DMS53 (cell line): ENCODE data around the gene TPT1.

ENCODE experiments used
- DNase-seq: peaks from one replicate; lab custom pipeline; 2025; lab: John Stamatoyannopoulos, UW

TPT1 gene

DNA sequence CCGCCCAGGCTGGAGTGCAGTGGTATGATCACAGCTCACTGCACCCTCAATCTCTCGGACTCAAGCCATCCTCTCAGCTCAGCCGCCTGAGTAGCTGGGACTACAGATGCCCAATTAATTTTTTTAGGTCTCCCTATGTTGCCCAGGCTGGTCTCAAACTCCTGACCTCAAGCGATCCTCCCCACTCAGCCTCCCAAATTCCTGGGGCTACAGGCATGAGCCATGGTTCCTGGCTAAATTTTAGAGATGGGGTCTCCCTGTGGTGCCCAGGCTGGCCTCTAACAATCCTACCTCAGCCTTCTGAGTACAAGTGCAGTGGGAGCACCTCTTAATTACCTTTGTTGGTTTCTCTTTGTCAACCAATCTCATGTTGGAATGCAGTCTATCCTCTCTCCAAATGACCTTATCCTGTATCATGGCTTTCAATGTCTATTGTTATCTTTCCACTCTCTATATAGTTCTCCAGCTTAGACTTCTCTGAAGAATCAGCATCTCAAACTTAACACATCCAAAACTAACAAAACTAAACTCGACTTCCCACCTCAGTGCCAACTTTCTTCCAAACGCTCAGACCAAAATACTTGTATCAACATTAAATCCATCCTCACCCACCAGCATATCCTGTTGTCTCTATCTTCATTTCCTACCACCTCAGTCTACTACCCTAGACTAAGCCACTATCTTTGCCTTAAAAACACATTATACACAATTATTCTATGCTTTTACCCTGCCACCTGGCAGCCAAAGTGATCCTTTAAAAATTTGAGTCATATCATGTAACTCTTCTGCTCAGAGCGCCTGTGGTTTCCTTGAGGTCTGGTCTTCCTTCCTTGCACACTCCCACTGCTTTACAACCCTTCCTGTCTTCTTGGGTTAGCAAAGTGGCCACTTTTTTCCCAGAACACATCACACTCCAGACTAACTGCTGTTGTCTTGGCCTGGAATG lies 6.7 kb downstream of the TPT1 start:
- no peak for DNase-seq

DNA sequence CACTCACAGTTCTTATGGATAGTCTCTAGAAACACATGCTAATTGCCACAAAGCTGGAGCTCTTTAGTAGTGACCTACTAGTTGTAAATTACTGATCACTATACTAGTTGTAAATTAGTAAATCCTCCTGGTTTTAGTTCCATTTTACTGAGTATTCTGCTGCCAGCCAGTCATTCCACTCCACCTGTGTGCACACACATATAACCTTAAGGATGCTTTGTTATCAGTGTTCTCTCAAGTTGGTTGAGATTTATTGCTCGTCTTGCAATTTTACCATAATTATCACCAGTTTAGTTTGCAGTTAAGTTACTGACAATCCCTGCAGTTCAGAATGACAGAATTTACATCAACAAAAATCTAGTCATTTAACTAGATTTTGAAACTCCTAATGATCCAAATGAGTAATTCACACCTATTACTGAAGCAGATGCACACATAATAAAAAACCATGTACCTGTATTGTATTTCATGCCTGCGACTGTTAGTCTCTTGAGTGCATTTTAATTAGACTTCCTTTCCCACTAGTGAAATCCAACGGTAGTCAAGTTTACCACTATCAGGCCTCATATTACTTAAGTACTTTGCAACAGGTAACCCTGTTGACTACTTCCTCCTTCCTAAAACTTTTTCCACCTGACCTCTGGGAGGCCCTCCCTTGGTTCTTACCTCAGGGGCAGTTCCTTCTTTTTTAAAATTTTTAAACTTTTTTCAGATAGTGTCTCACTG lies 7.6 kb downstream of the TPT1 start:
- peak; percentile 17 for DNase-seq

DNA sequence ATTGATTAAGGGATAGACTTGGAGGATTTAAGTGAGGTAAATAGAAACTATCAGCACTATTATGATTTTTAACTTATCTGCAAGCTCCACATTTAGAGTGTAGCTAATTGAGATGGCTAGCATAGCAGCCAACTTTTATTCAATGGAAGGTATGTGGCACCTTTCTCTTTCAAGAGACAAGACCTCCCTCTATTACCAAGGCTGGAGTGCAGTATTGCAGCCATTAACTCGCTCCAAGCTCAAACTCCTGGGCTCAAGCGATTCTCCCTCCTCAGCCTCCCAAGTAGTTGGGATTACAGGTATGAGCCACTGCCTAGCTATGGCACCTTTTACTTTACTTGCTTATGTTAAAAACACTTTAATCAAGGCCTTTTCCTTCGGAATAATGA lies 8.2 kb downstream of the TPT1 start:
- DNase-seq, result peak; percentile 17

DNA sequence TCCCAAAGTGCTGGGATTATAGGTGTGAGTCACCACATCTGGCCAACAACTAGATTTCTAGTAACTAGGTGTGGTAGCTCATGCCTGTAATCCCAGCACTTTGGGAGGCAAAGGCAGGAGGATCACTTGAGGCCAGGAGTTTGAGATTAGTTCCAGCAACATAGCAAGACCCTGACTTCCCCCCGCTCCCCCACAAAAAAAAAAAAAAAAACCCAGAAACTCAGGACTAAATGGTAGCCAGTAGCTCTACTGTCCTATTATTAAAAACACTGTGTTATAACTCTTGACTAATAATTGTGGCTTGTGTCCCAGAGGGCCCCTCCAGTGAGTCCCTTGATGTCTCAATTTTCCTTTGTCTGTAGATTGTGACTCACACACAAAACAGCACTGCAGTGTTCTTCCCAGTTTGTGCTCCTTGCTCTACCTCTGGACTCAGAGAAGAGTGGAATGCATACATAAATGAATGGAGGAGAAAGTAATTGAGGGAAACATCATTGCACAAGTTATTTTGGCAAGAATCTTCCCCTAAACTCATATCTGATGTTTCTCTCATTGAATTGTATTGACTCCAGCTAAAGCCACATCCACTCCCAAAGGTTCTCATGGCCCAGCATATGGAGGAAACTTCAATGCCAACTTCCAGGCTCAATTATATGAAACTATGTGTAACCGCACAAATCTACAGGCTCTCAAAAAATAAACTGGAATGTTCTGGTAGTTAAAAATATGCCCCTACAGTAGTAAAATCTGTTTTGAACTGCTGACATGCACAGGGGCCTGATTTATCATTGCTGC lies 8.8 kb downstream of the TPT1 start:
- DNase-seq, result peak; percentile 77

DNA sequence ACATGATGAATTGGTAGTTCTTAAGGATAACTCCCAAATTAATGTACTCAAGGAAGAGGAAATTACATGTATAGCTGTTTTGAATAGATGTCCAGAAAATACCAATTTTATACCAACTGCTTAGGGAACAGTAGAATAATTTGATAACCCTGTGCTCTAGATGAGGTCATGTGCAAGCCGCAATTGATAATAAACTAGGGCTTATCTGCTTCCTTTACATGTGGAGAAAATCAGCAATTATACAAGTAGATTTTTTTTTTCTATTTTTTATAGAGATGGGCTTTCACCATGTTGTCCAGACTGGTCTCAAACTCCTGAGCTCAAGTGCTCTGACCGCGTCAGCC lies 9.3 kb downstream of the TPT1 start:
- DNase-seq, result no peak

DNA sequence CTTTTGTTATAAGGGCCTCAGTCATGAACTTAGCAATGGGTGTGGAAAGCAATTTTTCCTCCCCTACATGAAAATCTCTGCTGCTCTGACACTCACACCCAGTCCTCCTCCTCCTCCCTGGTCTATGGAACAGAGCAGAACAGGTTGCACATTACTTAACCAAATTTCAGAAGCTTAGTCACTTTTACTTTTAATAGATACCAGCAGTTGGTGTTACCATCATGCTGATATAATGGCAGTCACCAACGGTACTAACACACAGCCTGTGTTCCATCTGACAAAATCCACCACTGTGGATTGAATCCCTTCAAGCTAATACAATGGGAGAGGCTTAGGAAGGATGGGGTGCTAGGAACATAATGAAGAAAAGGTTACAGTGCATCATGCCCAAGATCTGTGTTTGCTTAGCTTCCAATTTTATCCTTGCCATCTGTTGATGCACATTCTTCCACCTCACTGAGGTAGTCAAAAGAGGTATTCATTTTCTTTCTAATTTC lies 9.8 kb downstream of the TPT1 start:
- DNase-seq, result peak; percentile 22

DNA sequence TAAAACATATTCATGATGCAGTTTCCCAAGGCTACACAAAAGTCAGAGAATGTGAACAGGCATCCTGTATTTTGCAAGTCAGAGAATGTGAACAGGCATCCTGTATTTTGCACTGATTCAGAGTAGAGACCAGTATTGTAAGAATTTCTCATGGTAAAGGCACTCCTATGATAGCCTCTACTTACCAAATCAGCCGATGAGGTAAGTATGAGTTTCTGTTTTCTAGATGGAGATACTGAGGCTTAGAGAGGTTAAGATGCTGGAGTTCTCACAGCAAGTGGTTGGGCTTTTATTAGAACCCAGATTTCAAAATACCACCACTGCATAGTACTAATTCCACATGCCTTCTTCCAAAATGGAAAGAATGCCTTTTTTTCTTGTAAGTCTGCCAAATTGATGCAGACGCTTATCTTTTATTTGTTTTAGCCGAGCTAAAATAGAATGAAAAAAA lies 12.3 kb downstream of the TPT1 start:
- DNase-seq, result no peak

DNA sequence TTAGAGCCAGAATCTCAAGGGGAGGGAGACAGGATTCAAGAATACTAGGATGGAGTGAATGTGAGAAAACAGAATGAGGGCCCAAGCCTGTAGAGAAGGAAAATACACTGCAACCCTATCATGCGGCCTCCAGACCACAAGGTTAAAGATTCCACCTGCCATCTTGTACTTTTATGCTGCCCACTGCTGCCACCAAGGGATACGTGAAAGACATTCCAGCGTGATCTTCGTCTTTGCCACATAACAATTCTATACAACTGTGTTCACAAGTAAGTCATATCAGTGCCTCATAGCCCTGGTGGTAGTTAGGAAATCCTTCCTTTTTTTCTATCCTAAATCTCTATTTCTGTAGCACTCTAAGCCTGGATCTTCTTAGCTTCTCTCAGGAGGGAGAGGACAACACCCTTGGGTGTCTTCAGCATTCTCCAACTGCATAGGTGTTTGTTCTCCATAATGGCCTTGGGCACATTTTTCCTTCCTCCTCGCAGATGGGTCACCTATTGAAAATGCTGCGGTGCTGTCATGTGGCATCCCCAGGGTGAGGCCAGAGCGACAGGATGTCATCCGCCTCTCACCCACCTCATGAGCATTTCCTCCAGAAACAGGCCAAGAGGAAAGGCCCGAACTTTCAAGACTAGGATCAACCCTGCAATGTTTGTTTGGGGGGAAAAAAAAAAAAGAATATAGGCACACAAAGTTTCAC lies 13.6 kb downstream of the TPT1 start:
- no peak for DNase-seq

DNA sequence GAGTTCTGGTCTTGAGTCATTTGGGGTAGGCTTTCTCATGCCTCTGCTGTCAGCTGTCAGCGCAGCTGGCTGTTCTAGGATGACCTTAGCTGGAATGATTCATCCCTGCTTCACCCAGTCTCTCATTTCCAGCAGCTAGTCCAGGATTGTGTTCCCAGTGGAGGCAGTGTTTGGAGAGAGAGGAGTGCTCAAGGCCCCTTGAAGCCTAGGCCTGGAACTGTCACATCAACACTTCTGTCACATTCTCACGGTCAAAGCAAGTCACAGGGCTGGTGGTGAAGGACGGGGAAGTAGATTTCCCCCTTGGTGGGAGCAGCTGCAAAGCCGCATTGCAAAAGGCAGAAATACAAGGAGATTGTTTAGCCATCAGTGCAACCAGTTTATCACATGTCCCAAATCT lies 15.2 kb downstream of the TPT1 start:
- peak; percentile 77 for DNase-seq

DNA sequence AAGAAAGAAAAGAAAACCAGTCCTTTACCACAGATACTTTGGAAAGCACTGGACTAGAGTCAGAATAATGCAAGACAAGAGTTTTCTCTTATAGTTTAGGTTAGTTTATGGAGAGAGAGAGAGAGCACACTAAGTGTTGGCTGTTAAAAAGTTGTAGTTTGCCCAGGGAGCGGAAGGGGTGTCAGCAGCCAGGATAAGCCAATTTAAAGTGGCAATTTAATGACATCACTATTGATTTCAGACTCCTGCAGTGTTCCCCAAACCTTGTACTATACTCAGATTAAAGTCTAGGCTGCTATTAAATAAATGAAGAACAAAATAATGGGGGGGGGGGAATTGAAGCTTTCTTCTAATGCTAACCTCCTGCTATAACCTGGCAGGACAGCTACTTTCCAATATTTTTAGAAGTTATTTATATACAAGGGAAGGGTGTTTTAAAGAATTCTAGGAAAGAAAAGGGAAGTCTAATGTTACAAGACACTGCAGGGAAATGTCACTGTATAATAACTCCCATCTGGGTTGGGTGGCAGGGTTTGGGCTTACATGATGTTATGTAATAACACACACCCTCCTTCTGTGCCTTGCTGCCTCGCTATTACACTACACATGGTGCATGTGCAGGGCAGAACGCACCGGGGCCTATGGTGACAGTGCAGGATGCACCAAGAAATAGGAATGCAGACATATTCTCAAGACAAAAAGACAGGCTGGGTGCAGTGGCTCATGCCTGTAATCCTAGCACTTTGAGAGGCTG lies 19.9 kb downstream of the TPT1 start:
- no peak for DNase-seq

DNA sequence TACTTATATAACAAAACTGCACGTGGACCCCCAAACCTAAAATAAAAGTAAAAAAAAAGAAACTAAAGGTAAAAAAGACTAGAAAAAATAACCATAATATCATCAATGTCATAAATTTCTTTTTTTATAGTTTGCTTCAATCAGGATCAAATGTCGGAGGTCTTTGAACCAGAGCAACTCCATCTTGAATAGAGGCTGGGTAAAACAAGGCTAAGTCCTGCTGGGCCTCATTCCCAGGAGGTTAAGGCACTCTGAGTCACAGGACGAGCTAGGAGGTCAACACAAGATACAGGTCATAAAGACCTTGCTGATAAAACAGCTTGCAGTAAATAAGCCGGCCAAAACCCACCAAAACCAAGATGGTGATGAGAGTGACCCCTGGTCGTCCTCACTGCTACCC lies 24.0 kb downstream of the TPT1 start:
- DNase-seq, result no peak

DNA sequence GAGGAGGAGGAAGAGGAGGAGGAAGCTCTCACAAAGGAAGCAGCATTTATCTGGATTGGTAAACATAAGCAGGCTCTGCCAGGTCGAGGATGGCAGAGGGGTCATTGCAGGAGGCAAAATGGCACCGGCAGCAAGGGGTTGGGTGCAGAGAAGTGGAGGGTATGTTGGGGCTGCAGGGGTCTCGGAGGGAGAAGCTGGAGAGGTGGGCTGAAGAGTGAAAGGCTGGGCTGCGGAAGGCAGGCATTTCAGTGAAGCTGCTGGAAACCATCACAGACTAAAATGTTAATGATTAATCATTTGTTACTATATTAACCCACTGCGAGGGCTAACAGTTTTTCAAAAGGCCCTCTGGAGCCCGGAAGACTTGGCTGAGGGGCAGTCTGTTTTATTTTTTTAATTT lies 24.6 kb downstream of the TPT1 start:
- DNase-seq, result peak; percentile 60

DNA sequence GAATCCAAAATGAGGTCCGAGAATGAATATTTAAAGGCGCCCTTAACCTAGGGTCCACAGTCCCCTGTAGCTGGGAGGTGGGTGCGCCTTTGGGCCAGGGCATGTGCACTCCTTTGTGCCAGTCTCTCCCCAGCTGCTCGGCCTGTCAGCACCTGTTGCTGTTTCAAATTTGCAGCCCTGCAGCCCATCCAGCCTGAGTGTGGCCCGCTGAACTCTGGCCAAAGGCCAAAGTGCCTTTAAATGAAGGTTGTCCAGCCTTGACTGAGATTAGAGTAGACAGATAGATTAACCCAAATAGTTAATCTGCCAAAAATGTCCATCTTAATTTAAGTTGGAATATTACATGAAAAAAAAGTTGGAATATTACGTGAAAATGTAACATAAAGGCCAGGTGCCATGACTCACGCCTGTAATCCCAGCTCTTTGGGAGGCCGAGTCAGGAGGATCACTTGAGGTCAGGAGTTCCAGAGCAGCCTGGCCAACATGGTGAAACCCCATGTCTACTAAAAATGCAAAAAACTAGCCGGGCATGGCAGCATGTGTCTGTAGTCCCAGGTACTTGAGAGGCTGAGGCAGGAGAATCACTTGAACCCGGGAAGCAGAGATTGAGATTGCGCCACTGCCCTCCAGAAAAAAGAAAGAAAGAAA lies 25.3 kb downstream of the TPT1 start:
- DNase-seq, result peak; percentile 18

DNA sequence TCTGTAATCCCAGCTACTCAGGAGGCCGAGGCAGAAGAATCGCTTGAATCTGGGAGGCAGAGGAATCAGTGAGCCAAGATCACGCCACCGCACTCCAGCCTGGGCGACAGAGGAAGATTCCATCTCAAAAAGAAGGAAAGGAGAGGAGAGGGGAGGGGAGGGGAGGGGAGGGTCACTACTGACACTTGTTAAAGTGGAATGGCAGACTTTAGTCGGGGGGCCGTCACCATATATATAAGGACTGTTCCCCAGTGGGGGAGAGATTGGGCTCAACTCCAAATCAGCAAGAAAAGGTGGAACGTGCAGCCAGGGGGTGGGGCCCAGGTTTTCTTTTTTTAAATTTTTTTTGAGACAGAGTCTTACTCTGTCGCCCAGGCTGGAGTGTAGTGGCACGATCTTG lies 26.2 kb downstream of the TPT1 start:
- DNase-seq, result no peak

DNA sequence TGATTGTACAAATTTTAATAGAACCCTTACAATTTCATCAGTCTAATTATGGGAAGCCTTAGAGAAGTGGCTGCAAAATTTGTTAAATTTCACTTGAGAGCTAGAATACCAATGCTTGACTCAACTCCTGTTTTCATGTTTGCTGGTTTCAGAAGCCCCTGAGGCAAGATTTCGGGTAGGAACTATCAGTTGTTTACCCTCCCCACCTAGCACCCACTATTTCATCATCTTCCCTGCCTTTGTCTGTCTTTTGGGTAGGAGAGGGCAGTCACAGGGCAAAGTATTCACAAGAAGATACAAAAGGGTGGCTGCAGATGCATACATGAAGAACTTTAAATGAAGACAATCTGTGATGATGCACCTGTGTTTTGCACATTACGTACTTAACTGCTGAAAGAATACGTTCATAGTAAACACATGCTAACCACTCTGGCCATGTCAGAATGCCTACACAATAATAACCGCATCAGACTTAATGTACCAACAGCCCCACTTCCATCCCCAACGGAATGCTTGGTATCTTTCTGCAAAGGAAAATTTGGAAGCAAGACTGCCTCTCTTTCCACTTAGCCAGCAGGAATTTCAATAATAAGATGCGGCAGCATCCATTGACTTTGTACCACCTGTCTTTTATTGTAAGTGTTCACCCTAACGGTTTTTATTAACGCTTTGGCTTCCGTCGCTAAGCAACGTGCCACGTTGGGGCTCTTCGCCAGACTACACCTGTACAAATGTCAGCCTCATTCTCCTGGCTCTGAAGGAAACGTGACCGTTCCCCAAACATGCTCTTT lies 30.4 kb downstream of the TPT1 start:
- peak; percentile 59 for DNase-seq

DNA sequence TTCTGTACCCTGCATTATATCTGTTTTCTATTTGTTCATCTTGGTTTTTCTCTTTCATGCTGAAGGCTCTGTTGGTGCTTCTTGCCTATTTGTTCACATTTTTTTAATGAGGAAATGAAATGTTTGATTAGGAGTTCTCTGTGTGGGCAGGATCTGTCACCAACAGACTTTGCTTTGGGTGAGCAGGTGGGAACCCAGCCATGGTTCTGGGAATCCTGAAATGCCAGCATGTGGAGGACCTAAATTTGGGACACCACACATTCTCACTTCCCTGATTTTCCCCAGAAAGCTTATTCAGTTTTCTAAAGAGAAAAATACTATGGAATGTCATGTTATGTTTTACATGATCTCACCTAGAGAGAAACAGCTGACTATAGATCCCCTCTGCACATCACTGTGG lies 34.0 kb downstream of the TPT1 start:
- DNase-seq, result no peak

DNA sequence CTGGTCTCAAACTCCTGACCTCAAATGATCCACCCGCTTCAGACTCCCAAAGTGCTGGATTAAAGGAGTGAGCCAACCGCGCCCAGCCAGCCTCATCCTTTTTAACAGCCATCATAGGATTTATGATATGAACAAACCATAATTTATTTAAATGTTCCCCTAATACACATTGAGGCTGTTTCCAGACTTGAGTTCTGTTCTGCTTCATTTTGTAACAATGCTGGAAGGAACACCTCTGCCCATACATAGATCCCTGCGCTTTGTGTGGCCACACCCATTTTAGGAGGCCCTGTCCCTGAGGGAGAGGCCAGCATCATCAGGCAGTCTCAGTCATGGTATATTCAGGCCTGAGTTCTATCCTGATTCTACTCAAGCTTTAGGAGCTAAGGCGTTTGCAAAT lies 35.9 kb downstream of the TPT1 start:
- DNase-seq, result no peak

DNA sequence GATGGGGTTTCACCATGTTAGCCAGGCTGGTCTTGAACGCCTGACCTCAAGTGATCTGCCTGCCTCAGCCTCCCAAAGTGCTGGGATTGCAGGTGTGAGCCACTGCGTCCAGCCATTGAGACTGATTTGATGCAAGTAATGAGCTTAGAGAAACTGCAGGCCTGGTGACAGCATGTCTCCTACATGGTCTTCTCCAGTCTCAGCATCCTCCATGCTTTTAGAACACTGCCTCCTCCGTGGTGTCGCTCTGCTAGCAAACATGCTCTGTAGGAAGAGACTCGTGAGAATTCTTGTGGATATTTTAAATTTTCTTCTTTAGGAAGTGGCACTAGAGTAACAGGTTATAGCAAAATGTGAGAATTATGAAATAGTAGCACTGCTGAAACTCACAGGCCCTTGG lies 37.1 kb downstream of the TPT1 start:
- no peak for DNase-seq

DNA sequence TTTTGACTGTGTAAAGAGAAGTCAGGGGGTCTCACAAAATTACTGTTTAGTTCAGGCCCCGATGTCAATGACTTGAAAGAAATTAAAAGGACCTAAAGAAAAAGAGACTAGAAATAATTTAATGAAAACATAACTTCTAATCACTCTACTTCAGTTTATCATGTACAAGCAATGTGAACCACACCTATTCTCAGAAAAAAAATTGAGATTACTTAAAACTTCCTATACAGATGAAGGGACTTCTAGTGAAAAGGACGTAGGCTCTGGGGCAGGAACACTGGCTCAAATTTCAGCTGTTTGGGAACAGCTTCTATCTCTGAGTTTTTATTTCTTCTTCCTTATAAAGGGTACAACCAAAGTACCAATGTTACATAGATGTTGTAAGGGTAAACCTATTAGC lies 38.0 kb downstream of the TPT1 start:
- DNase-seq, result no peak

DNA sequence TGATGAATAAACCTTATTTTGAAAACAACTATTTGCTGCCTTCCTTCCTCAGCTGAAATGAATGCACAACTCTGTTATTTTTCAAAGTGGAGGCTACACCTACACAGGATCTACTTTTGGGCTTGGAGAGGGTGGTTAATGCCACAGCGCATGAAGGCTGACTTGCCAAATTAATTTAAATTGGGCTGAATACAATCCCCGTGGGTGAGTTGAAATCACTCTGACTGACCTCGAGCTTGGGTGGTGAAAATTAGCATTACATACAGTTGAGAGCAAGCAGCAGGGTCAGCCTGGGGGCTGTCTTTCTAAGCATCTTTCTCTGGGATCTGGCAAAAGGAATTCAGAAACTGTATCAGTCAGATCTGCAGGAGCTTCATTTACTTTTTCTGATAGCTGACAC lies 38.5 kb downstream of the TPT1 start:
- DNase-seq, result no peak
